ENCODE data around the gene MAP1B. TPM values are rescaled to one million over a fixed set of nuclear protein-coding genes. Genes with fewer than 3 reads are reported as not detected.

The MAP1B gene
- total RNA-seq, 4 donors from 2014 or later, result 479 to 654 (median 593) TPM

GRCh38 chr5:72242796-72243475 is 135.7 kb downstream of the MAP1B start:
- TF ChIP-seq CTCF (IDR thresholded peaks at IDR 0.05), result no peak
- DNase-seq (ENCODE audit: low spot score) (no peak), ATAC-seq (ENCODE audit: low FRiP score) (no peak)

DNA sequence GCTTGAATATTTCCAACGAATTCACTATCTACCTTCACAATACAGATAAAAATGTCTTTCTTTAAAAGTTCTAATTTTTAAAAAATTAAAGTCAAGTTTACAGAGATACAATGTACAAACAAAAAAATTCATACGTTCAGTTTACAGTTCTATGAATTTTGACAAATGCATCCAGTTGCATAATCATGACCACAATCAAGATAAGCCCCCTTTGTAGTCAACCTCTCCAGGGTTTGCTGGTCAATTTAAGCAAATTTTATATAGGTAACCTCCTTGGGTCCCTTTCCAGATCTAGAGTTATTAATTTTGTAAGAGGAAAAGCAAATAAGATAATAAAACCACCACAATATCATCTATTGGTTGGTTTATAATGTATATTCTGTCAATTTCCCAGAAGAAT is 136.4 kb downstream of the MAP1B start:
- no peak for TF ChIP-seq CTCF (IDR thresholded peaks at IDR 0.05)
- no peak for ATAC-seq (ENCODE audit: low FRiP score)
- DNase-seq (ENCODE audit: low spot score), result no peak

- TF ChIP-seq CTCF (IDR thresholded peaks at IDR 0.05), result no peak
- DNase-seq (ENCODE audit: low spot score), result no peak
- peak; percentile 68 for ATAC-seq (ENCODE audit: low FRiP score)
Measured at GRCh38 chr5:72244862-72245371, 137.6 kb downstream of the MAP1B start.

- TF ChIP-seq CTCF (IDR thresholded peaks at IDR 0.05), result no peak
- ATAC-seq (ENCODE audit: low FRiP score), result no peak
- DNase-seq (ENCODE audit: low spot score), result no peak
Measured at GRCh38 chr5:72245546-72245945, 138.3 kb downstream of the MAP1B start.

GRCh38 chr5:72245951-72246532 is 138.8 kb downstream of the MAP1B start:
- no peak for DNase-seq (ENCODE audit: low spot score)
- no peak for TF ChIP-seq CTCF (IDR thresholded peaks at IDR 0.05)
- ATAC-seq (ENCODE audit: low FRiP score), result no peak

DNA sequence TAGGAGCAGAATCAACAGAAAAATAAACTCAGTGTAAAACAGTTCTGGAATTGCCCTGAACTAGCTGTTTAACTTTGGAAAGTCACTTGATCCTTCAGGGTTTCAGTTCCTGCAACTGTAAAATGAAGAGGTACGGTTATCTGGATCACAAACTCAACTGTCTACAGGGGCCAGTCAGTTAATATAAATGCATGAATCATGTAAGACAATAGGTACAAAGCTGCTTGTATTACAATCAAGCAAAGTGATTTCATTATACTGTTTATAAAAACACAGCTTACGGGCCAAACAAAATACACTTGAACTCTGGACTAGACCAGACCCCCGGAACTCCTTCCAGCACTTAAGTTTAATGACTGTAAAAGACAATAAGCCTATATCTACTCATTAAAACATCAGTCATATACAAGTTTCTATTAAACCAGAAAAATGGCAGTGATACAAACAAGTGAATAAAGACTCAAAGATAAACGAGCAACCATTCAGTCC is 139.7 kb downstream of the MAP1B start:
- no peak for ATAC-seq (ENCODE audit: low FRiP score)
- no peak for DNase-seq (ENCODE audit: low spot score)
- TF ChIP-seq CTCF (IDR thresholded peaks at IDR 0.05), result no peak
